ENCODE data around the gene DNAJC1. TPM values are rescaled to one million over a fixed set of nuclear protein-coding genes. Genes with fewer than 3 reads are reported as not detected.

The DNAJC1 gene
- polyA plus RNA-seq, 1 donor from 2014 or later: 15.9 TPM

- no peaks in the 10 kb centered on the region for H3K9me2 ChIP-seq (ENCODE audit: insufficient read depth, low read length)
- H3K79me2 ChIP-seq (replicated peaks; ENCODE audit: insufficient read depth, low read length): no peaks in the 10 kb centered on the region
- no peak for TF ChIP-seq MXI1 (conservative IDR thresholded peaks at IDR 0.05; ENCODE audit: poor library complexity, severe bottlenecking)
- no peak for TF ChIP-seq REST (IDR thresholded peaks at IDR 0.05; ENCODE audit: borderline replicate concordance)
- no peak for TF ChIP-seq RAD21 (conservative IDR thresholded peaks at IDR 0.05)
- no peak for TF ChIP-seq CTCF (IDR thresholded peaks at IDR 0.05; ENCODE audit: poor library complexity, severe bottlenecking)
- TF ChIP-seq TAF1 (IDR thresholded peaks at IDR 0.05; ENCODE audit: low read depth): no peak
- no peak for TF ChIP-seq EP300 (conservative IDR thresholded peaks at IDR 0.05; ENCODE audit: poor library complexity, severe bottlenecking)
- no peak for TF ChIP-seq EZH2 (IDR thresholded peaks at IDR 0.05; ENCODE audit: borderline replicate concordance, insufficient read depth, low read length, poor library complexity, severe bottlenecking)
- no peak for TF ChIP-seq SMC3 (conservative IDR thresholded peaks at IDR 0.05; ENCODE audit: poor library complexity)
- TF ChIP-seq POLR2AphosphoS5 (IDR thresholded peaks at IDR 0.05): no peak
- no peaks in the 10 kb centered on the region for H3K27me3 ChIP-seq (ENCODE audit: insufficient read depth, low read depth, low read length)
- no peak overlapping the region for H2AFZ ChIP-seq (ENCODE audit: low read depth, low read length)
- H4K20me1 ChIP-seq (ENCODE audit: insufficient read depth): no peaks in the 10 kb centered on the region
- no peaks in the 10 kb centered on the region for H3K36me3 ChIP-seq (ENCODE audit: insufficient read depth, low read length)
- H3K9me3 ChIP-seq (ENCODE audit: low read length): no peaks in the 10 kb centered on the region
- no peak overlapping the region for H3K4me3 ChIP-seq (ENCODE audit: low read length)
- no peaks in the 10 kb centered on the region for H3F3A ChIP-seq (ENCODE audit: insufficient read depth, low read length, poor library complexity, severe bottlenecking)
- no peak overlapping the region for H3K27ac ChIP-seq (ENCODE audit: low read length)
- no peak overlapping the region for H3K9ac ChIP-seq (ENCODE audit: low read length)
- H3K4me2 ChIP-seq (ENCODE audit: low read length): no peak overlapping the region
Observed at GRCh38 chr10:21910798-21911197, 92.7 kb downstream of the DNAJC1 start.

DNA sequence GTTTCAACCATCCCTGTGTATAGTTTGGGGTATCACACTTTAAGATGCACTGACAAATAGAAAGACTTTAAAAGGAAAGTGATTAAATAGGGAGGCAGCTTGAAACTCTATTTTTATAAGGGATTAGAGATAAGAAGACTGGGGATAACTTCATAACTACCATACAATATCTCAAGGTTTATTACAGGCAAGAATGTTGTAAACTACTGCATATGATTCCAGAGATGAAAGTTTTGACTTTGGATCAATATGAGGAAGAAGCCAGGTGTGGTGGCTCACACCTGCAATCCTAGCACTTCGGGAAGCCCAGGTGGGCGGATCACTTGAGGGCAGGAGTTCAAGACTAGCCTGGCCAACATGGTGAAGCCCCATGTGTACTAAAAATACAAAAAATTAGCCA is 96.1 kb downstream of the DNAJC1 start:
- TF ChIP-seq MXI1 (conservative IDR thresholded peaks at IDR 0.05; ENCODE audit: poor library complexity, severe bottlenecking): no peak
- no peak for TF ChIP-seq SMC3 (conservative IDR thresholded peaks at IDR 0.05; ENCODE audit: poor library complexity)
- no peak for TF ChIP-seq POLR2AphosphoS5 (IDR thresholded peaks at IDR 0.05)
- TF ChIP-seq RAD21 (conservative IDR thresholded peaks at IDR 0.05): no peak
- TF ChIP-seq REST (IDR thresholded peaks at IDR 0.05; ENCODE audit: borderline replicate concordance): no peak
- H3K27ac ChIP-seq (ENCODE audit: low read length): no peak overlapping the region
- H3K9me2 ChIP-seq (ENCODE audit: insufficient read depth, low read length): no peaks in the 10 kb centered on the region
- H3K27me3 ChIP-seq (ENCODE audit: insufficient read depth, low read depth, low read length): no peaks in the 10 kb centered on the region
- H3K36me3 ChIP-seq (ENCODE audit: insufficient read depth, low read length): no peaks in the 10 kb centered on the region
- no peaks in the 10 kb centered on the region for H3K79me2 ChIP-seq (replicated peaks; ENCODE audit: insufficient read depth, low read length)
- no peak overlapping the region for H3K9ac ChIP-seq (ENCODE audit: low read length)
- no peak overlapping the region for H3K4me3 ChIP-seq (ENCODE audit: low read length)
- H4K20me1 ChIP-seq (ENCODE audit: insufficient read depth): no peaks in the 10 kb centered on the region
- no peak overlapping the region for H2AFZ ChIP-seq (ENCODE audit: low read depth, low read length)
- H3K9me3 ChIP-seq (ENCODE audit: low read length): no peaks in the 10 kb centered on the region
- H3K4me2 ChIP-seq (ENCODE audit: low read length): no peak overlapping the region
- no peaks in the 10 kb centered on the region for H3F3A ChIP-seq (ENCODE audit: insufficient read depth, low read length, poor library complexity, severe bottlenecking)

Data from neural cell (in vitro differentiated cells).